CD4-positive, CD25-positive, alpha-beta regulatory T cell (primary cell): ENCODE results near the gene FAM210A. TPM values are rescaled to one million over a fixed set of nuclear protein-coding genes. Genes with fewer than 3 reads are reported as not detected.
"Not testable (repeated sequence)": the region's sequence is repeated elsewhere in the genome, so short reads cannot be mapped to it uniquely, and the experiment has no call there.

Source experiments
- ATAC-seq, 2 donors: fragments of 150-1000 bp; cut with Tn5 transposase; one replicate each; pipeline ENCODE4 v1.10.0; 2021; ENCODE audit warnings: low read depth in 2 of 2, moderate number of reproducible peaks in 2 of 2, moderate library complexity in 1 of 2
- DNase-seq, 3 donors: peaks; one replicate each; pipeline versions ENCODE4 v3.0.0 to v3.0.0-alpha.2; 2012 to 2022; ENCODE audit warnings: mixed read lengths in 1 of 3
- H3K27ac ChIP-seq: one replicate; pipeline ENCODE4 v1.7.0; 2013; ENCODE audit warnings: mild to moderate bottlenecking, low read length; ENCODE audit not compliant: insufficient read depth, poor library complexity, severe bottlenecking
- H3K27me3 ChIP-seq: one replicate; pipeline ENCODE4 v1.7.0; 2013; ENCODE audit warnings: low read length; ENCODE audit not compliant: control insufficient read depth, insufficient read depth
- H3K36me3 ChIP-seq: one replicate; pipeline ENCODE4 v1.7.0; 2013; ENCODE audit warnings: mild to moderate bottlenecking, low read length, moderate library complexity; ENCODE audit not compliant: control insufficient read depth, insufficient read depth
- H3K4me1 ChIP-seq: 2 replicates; pipeline ENCODE4 v1.7.0; 2013; ENCODE audit warnings: mild to moderate bottlenecking, low read length; ENCODE audit not compliant: insufficient read depth, control insufficient read depth, poor library complexity, severe bottlenecking
- H3K4me3 ChIP-seq: one replicate; pipeline ENCODE4 v1.7.0; 2013; ENCODE audit warnings: low read depth, mild to moderate bottlenecking, low read length, moderate library complexity
- H3K9me3 ChIP-seq, 2 experiments: 1 replicate in 1 of 2; 2 replicates in 1 of 2; pipeline ENCODE4 v1.7.0; 2013; ENCODE audit warnings: low read length in 2 of 2, mild to moderate bottlenecking in 1 of 2, moderate library complexity in 1 of 2; ENCODE audit not compliant: control insufficient read depth in 2 of 2
- H3K27ac Mint-ChIP-seq, 3 donors: one replicate each; pipeline ENCODE4 v1.8.0; 2020 to 2022; ENCODE audit warnings: mild to moderate bottlenecking in 3 of 3, mixed read lengths in 3 of 3, moderate library complexity in 2 of 3
- H3K27me3 Mint-ChIP-seq: one replicate; pipeline ENCODE4 v1.8.0; 2022; ENCODE audit warnings: mild to moderate bottlenecking, mixed read lengths
- H3K36me3 Mint-ChIP-seq: one replicate; pipeline ENCODE4 v1.8.0; 2020; ENCODE audit warnings: mixed read lengths
- H3K4me1 Mint-ChIP-seq, 4 donors: one replicate each; pipeline ENCODE4 v1.8.0; 2020 to 2022; ENCODE audit warnings: mixed read lengths in 4 of 4, mild to moderate bottlenecking in 1 of 4
- H3K4me3 Mint-ChIP-seq, 4 donors: one replicate each; pipeline ENCODE4 v1.8.0; 2020 to 2022; ENCODE audit warnings: mild to moderate bottlenecking in 4 of 4, mixed read lengths in 4 of 4, moderate library complexity in 3 of 4
- H3K9me3 Mint-ChIP-seq, 7 donors: one replicate each; pipeline ENCODE4 v1.8.0; 2020 to 2022; ENCODE audit warnings: mixed read lengths in 7 of 7, mild to moderate bottlenecking in 3 of 7, moderate library complexity in 2 of 7
- polyA plus RNA-seq, 4 donors: library from polyadenylated mRNA; unstranded; fragments of 300-500 nt; fragmentation: Illumina TruSeq; gene quantifications; one replicate each; pipeline ENCODE4 v1.2.3, GENCODE V29; 2021
- total RNA-seq: library from RNA; stranded (reverse); gene quantifications from one replicate; pipeline ENCODE4 v1.2.3, GENCODE V29; 2022

The FAM210A gene
- total and polyA plus RNA-seq, 5 donors from 2014 or later = 6.5 to 19.5 (median 9.4) TPM

DNA sequence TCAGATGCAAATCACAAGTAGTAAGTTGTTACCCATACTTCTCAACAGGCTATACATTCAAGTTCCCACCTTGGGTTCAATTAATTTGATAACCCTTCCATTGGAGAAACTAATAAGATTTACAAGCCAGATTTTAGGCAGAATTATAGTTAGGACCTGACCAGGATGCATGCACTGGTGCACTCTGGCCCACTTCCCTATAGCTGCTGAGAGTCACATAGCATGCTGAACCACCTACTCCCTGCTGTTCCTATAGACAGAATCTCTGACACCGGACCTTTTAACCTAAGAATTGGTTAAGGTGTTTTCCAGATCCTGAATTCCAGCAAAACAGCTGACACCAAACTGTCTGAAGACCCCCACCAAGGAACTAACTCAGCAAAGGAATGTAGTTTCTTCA, 26.2 kb downstream of the FAM210A start:
- no peaks in the 10 kb centered on the region for H3K4me1 ChIP-seq
- no peak overlapping the region for H3K4me3 ChIP-seq
- peaks cover 0 to 21% (median 6%) of the 10 kb centered on the region in 7 donors for H3K9me3 Mint-ChIP-seq
- ATAC-seq = no peak
- no peaks in the 10 kb centered on the region for H3K27me3 ChIP-seq
- no peak for DNase-seq
- no peaks in the 10 kb centered on the region for H3K27me3 Mint-ChIP-seq
- peaks cover 4 to 16% (median 10%) of the 10 kb centered on the region in 4 donors for H3K4me1 Mint-ChIP-seq
- H3K36me3 Mint-ChIP-seq = peaks cover 4% of the 10 kb centered on the region
- peaks cover 7% of the 10 kb centered on the region for H3K36me3 ChIP-seq
- no peak overlapping the region for H3K27ac ChIP-seq
- peak overlapping the region in 1 of 3 donors; percentile 57 for H3K27ac Mint-ChIP-seq
- H3K9me3 ChIP-seq = peaks cover 20 to 44% of the 10 kb centered on the region in 2 experiments
- no peak overlapping the region for H3K4me3 Mint-ChIP-seq

DNA sequence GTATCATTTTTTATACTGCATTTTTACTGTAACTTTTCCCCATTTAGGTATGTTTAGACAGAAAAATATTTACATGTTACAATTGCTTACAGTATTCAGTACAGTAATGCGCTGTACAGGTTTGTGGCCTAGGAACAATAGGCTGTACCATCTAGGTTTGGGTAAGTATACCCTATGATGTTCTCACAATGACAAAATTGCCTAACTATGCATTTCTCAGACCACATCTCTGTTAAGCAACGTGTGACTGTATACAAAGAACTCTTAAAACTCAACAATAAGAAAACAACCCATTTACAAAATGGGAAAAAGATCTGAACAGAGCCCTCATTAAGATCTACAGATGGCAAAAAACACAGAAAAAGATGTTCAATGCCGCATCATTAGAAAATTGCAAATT, 29.4 kb downstream of the FAM210A start:
- H3K9me3 ChIP-seq = peaks cover 8 to 16% of the 10 kb centered on the region in 2 experiments
- H3K27me3 ChIP-seq = no peaks in the 10 kb centered on the region
- H3K4me3 Mint-ChIP-seq = no peak overlapping the region
- peaks cover under 1% of the 10 kb centered on the region for H3K36me3 ChIP-seq
- peak overlapping the region in 1 of 3 donors; percentile 12 for H3K27ac Mint-ChIP-seq
- no peaks in the 10 kb centered on the region for H3K4me1 ChIP-seq
- peaks cover 5 to 25% (median 7%) of the 10 kb centered on the region in 4 donors for H3K4me1 Mint-ChIP-seq
- peaks cover 0 to 23% (median 6%) of the 10 kb centered on the region in 7 donors for H3K9me3 Mint-ChIP-seq
- H3K36me3 Mint-ChIP-seq = peaks cover 8% of the 10 kb centered on the region
- no peak for DNase-seq
- no peak overlapping the region for H3K27ac ChIP-seq
- H3K4me3 ChIP-seq = no peak overlapping the region
- no peak for ATAC-seq
- no peaks in the 10 kb centered on the region for H3K27me3 Mint-ChIP-seq

DNA sequence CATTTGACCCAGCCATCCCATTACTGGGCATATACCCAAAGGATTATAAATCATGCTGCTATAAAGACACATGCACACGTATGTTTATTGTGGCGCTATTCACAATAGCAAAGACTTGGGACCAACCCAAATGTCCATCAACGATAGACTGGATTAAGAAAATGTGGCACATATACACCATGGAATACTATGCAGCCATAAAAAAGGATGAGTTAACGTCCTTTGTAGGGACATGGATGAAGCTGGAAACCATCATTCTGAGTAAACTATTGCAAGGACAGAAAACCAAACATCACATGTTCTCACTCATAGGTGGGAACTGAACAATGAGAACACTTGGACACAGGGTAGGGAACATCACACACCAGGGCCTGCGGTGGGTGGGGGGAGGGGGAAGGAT, 31.0 kb downstream of the FAM210A start:
- H3K36me3 Mint-ChIP-seq, ATAC-seq: not testable (repeated sequence)

DNA sequence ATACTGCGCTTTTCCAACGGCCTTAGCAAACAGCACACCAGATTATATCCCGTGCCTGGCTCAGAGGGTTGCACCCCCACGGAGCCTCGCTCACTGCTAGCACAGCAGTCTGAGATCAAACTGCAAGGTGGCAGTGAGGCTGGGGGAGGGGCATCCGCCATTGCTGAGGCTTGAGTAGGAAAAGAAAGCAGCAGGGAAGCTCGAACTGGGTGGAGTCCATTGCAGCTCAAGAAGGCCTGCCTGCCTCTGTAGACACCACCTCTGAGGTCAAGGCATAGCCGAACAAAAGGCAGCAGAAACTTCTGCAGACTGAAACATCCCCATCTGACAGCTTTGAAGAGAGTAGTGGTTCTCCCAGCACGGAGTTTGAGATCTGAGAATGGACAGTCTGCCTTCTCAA, 36.3 kb downstream of the FAM210A start:
- not testable (repeated sequence) for H3K36me3 Mint-ChIP-seq, H3K27me3 ChIP-seq, H3K27ac Mint-ChIP-seq, H3K9me3 ChIP-seq, DNase-seq, ATAC-seq, H3K36me3 ChIP-seq, H3K4me1 ChIP-seq, H3K27me3 Mint-ChIP-seq, H3K4me3 Mint-ChIP-seq, H3K4me3 ChIP-seq, H3K27ac ChIP-seq
- Mint-ChIP-seq H3K9me3 (peaks cover 0 to 14% (median 4%) of the 10 kb centered on the region in 7 donors), H3K4me1 (peaks cover 5 to 30% (median 23%) of the 10 kb centered on the region in 4 donors)

More for the DNA sequence above, 31.0 kb downstream of the FAM210A start:
- not testable (repeated sequence) for H3K36me3 ChIP-seq, H3K27me3 ChIP-seq, H3K9me3 ChIP-seq, H3K27ac ChIP-seq, H3K27me3 Mint-ChIP-seq, H3K4me3 ChIP-seq, DNase-seq, H3K4me3 Mint-ChIP-seq, H3K4me1 ChIP-seq, H3K27ac Mint-ChIP-seq
- Mint-ChIP-seq H3K4me1 (peaks cover 11 to 34% (median 14%) of the 10 kb centered on the region in 4 donors), H3K9me3 (peaks cover 0 to 17% (median 4%) of the 10 kb centered on the region in 7 donors)

DNA sequence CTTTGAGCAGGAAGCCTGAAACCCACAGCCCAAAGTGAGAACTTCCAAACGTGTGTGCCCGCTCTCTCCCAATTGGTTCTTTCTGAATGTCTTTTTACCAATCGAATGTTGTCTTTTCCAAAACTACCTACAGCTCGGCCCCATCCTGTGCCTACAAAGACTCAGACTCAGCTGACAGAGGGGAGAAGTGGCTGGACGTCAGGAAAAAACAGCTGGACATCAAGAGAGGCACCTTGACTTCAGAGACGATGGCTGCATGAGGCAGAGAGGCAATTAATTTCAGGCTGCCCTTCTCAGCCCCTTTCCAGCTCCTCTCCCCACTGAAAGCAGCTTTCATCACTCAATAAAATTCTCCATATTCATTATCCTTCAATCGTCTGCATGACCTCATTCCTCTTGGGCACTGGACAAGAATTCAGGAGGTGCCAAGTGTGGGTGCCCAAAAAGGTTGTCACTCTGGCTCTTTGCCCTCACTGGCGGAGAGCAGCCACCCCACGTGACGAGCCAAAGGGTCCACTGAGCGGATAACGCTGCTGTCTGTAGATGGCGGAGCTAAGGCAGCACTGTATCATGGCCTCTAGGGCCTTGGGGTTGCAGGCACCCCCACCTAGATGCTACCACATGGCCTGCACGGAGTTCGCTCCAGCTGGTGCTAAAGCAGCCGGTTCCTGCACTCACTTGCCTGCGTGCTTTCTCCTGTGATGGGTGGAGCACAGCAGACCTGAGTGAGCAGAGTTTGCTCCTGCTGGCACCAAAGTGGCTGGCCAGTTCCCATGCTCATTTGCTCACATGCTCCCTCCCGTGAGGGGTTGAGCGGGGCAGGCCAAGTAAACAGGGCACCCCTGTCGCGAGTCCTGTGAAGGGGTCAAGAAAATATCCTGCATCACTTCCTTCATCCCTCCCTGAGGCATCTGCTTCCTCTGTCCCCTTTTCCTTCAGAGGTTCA, 37.9 kb downstream of the FAM210A start:
- H3K9me3 ChIP-seq = no peaks in the 10 kb centered on the region
- H3K27ac ChIP-seq = no peak overlapping the region
- no peak overlapping the region for H3K27ac Mint-ChIP-seq
- peaks cover 5 to 35% (median 24%) of the 10 kb centered on the region in 4 donors for H3K4me1 Mint-ChIP-seq
- H3K27me3 ChIP-seq = no peaks in the 10 kb centered on the region
- H3K36me3 Mint-ChIP-seq = peaks cover 5% of the 10 kb centered on the region
- no peaks in the 10 kb centered on the region for H3K36me3 ChIP-seq
- H3K27me3 Mint-ChIP-seq = no peaks in the 10 kb centered on the region
- no peak overlapping the region for H3K4me3 Mint-ChIP-seq
- ATAC-seq (no peak), DNase-seq (no peak)
- no peak overlapping the region for H3K4me3 ChIP-seq
- peaks cover 0 to 9% (median 4%) of the 10 kb centered on the region in 7 donors for H3K9me3 Mint-ChIP-seq
- H3K4me1 ChIP-seq = no peaks in the 10 kb centered on the region

- Mint-ChIP-seq H3K4me1 (peaks cover 4 to 23% (median 17%) of the 10 kb centered on the region in 4 donors), H3K9me3 (peaks cover 0 to 2% (median 0%) of the 10 kb centered on the region in 7 donors), H3K27me3 (no peaks in the 10 kb centered on the region), H3K4me3 (no peak overlapping the region), H3K27ac (no peak overlapping the region), H3K36me3 (peaks cover 9% of the 10 kb centered on the region)
- DNase-seq (no peak), ATAC-seq (no peak)
- Histone ChIP-seq H3K4me1 (no peaks in the 10 kb centered on the region), H3K27ac (no peak overlapping the region), H3K27me3 (no peaks in the 10 kb centered on the region), H3K9me3 (no peaks in the 10 kb centered on the region), H3K36me3 (no peaks in the 10 kb centered on the region), H3K4me3 (no peak overlapping the region)
These were observed 41.8 kb downstream of the FAM210A start for GRCh38 chr18:13684546-13684945.

DNA sequence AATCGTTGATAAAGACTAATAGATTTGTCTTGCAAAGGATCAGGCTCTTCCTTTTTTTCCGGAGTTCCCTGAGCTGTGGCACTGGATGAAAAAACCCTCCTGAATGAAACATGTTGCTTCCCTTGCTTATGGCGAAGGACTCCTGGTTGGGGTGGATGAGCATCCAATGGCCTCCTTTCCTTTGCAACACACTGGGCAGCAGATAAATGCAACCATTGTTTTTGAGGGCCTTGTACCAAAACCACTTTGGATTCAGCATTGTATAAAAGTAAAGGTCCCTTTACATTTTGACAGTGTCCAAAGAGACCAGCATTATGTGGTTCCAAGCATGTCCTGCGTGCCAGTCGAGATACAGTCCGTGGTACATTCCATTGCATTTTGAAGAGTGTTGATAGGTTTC, 44.7 kb downstream of the FAM210A start:
- no peak overlapping the region for H3K4me3 ChIP-seq
- H3K4me3 Mint-ChIP-seq = no peak overlapping the region
- H3K27ac Mint-ChIP-seq = no peak overlapping the region
- H3K4me1 Mint-ChIP-seq = peaks cover 8 to 12% (median 11%) of the 10 kb centered on the region in 4 donors
- H3K27me3 ChIP-seq = no peaks in the 10 kb centered on the region
- no peak overlapping the region for H3K27ac ChIP-seq
- H3K9me3 ChIP-seq = no peaks in the 10 kb centered on the region
- no peaks in the 10 kb centered on the region for H3K4me1 ChIP-seq
- peaks cover 4% of the 10 kb centered on the region for H3K36me3 Mint-ChIP-seq
- DNase-seq = no peak
- H3K9me3 Mint-ChIP-seq = peaks cover 0 to 2% (median 0%) of the 10 kb centered on the region in 7 donors
- H3K27me3 Mint-ChIP-seq = no peaks in the 10 kb centered on the region
- ATAC-seq = no peak
- H3K36me3 ChIP-seq = no peaks in the 10 kb centered on the region
